Fibroblast of mammary gland (primary cell): Measurements from ENCODE around the gene ASCC1.

Experiments
- DNase-seq: peaks from one replicate; pipeline ENCODE4 v3.0.0-alpha.2; 2010; ENCODE audit warnings: low read depth
- H3K4me3 ChIP-seq: 2 replicates; pipeline ENCODE4 v1.5.1; 2011; ENCODE audit warnings: low read depth, mild to moderate bottlenecking, low read length, moderate library complexity; ENCODE audit not compliant: control insufficient read depth
- TF ChIP-seq, protein P1 (sequence below): conservative IDR thresholded peaks from 2 replicates; pipeline ENCODE4 v1.5.1; 2011; ENCODE audit warnings: low read depth, low read length, inconsistent platforms; ENCODE audit not compliant: control insufficient read depth, insufficient read depth

Gene ASCC1

DNA sequence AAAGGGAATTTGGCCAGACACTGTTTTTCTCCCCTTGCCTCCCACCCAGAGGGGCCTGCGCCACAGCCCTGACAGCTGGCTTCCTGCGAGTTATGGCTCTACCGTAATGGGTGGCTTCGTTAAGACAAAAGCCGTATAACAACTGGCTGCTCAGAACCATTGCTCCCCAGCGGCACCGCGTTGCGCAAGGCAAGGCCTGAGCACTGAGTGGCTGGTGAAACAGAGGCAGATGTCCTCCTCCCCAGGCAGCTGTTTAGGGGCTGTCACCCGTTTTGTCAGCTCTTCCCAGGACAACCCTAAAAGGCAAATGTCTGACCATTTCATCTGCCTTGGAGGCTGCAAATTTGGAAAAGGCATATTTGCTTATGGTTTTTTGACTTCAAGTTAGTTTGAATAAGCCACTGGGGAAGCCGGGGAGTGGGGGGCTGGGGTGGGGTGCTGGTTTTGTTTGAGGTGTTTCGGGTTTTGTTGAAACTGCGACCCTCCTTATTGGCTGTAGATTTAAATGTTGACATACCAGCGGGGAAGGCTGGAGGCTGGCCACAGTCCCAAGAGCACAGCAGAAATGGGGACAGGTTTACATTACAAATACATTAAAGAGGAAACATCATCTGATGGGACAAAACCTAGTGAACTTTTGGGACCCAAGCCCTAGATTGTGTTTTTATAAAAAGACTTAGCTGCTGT lies 127.0 kb downstream of the ASCC1 start:
- TF ChIP-seq, protein P1, sequence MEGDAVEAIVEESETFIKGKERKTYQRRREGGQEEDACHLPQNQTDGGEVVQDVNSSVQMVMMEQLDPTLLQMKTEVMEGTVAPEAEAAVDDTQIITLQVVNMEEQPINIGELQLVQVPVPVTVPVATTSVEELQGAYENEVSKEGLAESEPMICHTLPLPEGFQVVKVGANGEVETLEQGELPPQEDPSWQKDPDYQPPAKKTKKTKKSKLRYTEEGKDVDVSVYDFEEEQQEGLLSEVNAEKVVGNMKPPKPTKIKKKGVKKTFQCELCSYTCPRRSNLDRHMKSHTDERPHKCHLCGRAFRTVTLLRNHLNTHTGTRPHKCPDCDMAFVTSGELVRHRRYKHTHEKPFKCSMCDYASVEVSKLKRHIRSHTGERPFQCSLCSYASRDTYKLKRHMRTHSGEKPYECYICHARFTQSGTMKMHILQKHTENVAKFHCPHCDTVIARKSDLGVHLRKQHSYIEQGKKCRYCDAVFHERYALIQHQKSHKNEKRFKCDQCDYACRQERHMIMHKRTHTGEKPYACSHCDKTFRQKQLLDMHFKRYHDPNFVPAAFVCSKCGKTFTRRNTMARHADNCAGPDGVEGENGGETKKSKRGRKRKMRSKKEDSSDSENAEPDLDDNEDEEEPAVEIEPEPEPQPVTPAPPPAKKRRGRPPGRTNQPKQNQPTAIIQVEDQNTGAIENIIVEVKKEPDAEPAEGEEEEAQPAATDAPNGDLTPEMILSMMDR: no peak
- no peak overlapping the region for H3K4me3 ChIP-seq
- DNase-seq: no peak

DNA sequence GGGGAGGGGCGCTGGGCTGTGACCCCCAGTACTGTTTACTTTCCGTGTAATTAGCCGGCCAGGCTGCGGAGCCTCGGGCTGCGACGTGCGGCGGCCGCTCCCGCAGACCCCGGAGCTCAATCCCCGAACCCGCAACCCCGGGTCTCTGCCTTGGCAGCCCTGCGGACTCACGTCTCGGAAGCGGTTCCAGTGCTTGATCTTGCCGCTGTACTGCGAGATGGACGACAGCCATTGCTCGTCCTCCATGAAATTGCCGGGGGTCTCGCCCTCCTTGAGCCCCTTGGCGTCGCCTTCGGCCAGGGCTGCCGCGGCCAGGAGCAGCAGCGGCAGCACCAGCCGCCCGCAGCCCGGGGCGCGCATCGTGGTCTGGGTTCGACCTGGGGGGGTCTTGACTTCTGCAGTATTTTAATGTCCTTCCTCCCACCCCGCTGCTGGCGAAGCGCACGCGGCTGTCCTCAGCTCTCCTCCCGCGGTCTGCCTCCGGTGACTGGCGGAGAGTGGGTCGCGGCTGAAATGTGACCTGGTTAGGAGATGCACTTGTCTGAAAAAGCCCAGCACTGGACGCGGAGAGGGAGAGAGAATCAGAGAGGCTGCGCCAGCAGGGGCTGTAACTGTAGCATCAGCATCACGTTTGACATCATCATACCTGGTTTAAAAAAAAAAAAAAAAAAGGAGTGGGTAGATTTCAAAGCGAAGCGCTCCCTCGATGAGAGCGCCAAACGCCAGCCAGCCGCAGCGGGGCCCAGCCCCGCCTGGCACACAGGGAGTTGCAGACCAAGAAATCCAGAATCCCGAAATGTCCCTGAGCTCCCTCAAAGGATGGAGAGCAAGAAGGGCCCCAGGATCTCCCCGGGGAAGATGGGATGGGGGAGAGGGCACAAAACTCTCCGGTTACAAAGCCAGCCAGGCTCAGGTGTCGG lies 127.8 kb downstream of the ASCC1 start, which contains the start of gene SPOCK2:
Gene SPOCK2 (minus strand): TSS at position 583 of the 920 bp plus-strand sequence. CDS start 223 bp downstream, at position 360.
- TF ChIP-seq, protein P1: no peak
- DNase-seq: no peak

GRCh38 chr10:72087392-72087968 lies 128.6 kb downstream of the ASCC1 start:
- no peak overlapping the region for H3K4me3 ChIP-seq
- DNase-seq: no peak
- TF ChIP-seq, protein P1: no peak

More for the DNA sequence above, 127.8 kb downstream of the ASCC1 start, which contains the start of gene SPOCK2:
- no peak within 1 kb of the TSS for H3K4me3 ChIP-seq

DNA sequence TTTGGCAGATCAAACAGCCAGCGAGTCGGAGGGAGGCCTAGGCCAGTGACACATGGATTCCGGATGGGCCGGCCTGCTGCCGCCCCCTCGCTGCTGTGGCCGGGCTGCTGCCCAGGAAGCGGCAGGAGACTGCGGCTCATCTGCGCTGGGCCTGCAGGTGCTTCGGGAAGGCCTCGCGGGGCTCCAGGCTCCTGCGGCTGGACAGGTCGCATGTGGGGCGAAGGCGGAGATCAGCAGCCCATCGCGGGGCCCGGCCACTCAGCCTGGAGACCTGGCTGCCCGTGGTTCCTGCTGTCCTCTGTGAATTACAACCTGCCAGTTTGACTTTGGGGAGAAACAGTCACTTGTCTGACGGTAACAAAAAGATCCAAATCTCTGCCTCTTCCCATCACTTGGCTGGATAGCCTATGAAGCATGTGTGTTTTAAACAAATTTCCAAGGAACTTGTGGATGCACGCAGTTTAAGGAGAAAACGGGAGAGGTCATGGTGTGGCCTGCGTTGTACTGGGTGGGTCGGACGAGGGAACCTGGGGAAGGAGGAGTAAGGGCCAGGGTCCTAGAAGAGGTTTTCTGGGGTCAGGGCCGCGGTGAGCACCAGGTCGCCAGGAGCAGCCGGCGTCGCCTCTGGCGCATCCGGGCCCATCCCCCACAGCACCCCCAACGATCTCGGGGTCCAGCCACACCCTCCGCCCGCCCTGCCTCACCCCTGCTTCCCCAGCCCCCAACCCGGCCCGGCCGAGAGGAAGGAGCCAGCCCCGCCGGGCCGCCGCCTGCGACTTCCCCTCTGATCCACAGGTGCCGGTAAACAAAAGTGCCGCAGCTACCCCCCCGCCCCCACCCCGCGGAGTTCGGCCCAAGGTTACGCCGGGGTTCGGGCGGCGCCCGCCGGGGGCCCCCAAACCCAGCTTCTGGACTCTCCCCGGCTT lies 129.3 kb downstream of the ASCC1 start:
- DNase-seq: peak; percentile 22
- H3K4me3 ChIP-seq: no peak overlapping the region
- TF ChIP-seq, protein P1: no peak

DNA sequence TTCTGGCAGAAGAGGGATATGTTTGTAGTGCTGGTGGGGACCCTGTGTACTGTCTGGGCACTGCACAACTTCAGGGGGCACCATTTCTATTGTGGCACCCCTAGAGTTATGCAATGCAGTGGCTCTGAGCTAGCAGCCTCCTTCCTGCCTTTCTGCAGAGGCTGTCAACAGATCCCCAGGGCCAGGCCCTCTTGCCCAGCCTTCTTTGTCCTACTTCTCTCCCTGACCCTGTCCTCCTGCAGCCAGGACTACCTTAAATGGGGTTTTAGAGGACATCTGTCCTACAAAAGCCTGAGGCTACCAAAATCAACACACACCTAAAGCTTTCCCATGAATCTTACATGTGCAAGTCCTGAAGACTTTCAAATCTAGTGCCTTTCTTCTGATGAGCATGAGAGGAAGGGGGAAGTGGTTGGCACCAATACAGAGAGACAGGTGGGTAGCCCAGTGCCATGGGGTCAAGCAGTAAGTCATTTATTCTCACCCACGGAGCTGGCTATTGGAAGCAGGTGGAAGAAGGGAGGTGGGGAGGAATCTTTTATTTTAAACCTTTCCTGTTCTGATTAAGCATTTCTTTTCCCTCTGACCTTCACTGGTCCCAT lies 130.1 kb downstream of the ASCC1 start:
- DNase-seq: no peak
- TF ChIP-seq, protein P1: no peak
- H3K4me3 ChIP-seq: no peak overlapping the region
